IMR-90 (cell line): ENCODE results near the gene HES7. TPM values are rescaled to one million over a fixed set of nuclear protein-coding genes. Genes with fewer than 3 reads are reported as not detected.

Source experiments
- ATAC-seq: fragments of 200-7000 bp; cut with Tn5 transposase; 2 replicates; pipeline ENCODE4 v1.9.1; 2020; ENCODE audit warnings: low read depth, mild to moderate bottlenecking, moderate library complexity
- BruUV-seq: library from RNA; stranded (reverse); fragments of 400-500 nt; replicated peaks from 2 replicates; lab custom pipeline; 2021; lab: Mats Ljungman, UMichigan
- CTCF ChIA-PET: fragments of 300-600 bp; formaldehyde crosslinking; extraction: SDS; loops from one replicate; lab custom pipeline; 2021; ENCODE audit warnings: antibody characterized with exemption; lab: Yijun Ruan, JAX
- POLR2A ChIA-PET: fragments of 300-600 bp; sonication (Branson Sonifier 250); formaldehyde crosslinking; loops from one replicate; lab custom pipeline; 2022; ENCODE audit warnings: antibody characterized with exemption; ENCODE audit not compliant: unreplicated experiment; lab: Charles Lee
- DNase-seq: peaks from one replicate; pipeline ENCODE4 v3.0.0; 2013
- H2AFZ ChIP-seq: replicated peaks from 2 replicates; pipeline ENCODE3; 2013; ENCODE audit warnings: low read length, mild to moderate bottlenecking; ENCODE audit not compliant: poor library complexity
- H2AK5ac ChIP-seq: 2 replicates; pipeline ENCODE4 v1.6.1; 2013; ENCODE audit warnings: low read depth, low read length, inconsistent platforms
- H2AK9ac ChIP-seq: replicated peaks from 2 replicates; pipeline ENCODE3; 2013; ENCODE audit warnings: mild to moderate bottlenecking, low read depth, low read length, moderate library complexity; ENCODE audit not compliant: poor library complexity
- H2BK120ac ChIP-seq: 2 replicates; pipeline ENCODE4 v1.6.1; 2013; ENCODE audit warnings: low read depth, low read length, inconsistent platforms
- H2BK15ac ChIP-seq: 3 replicates; pipeline ENCODE4 v1.6.1; 2013; ENCODE audit warnings: low read depth, low read length, inconsistent platforms
- H2BK20ac ChIP-seq: 2 replicates; pipeline ENCODE4 v1.6.1; 2013; ENCODE audit warnings: low read depth, mild to moderate bottlenecking, inconsistent platforms, low read length, moderate library complexity
- H2BK5ac ChIP-seq: 2 replicates; pipeline ENCODE4 v1.6.1; 2013; ENCODE audit warnings: mild to moderate bottlenecking, low read depth, low read length, inconsistent platforms; ENCODE audit not compliant: poor library complexity, severe bottlenecking
- H3K14ac ChIP-seq: replicated peaks from 2 replicates; pipeline ENCODE4 v1.6.1; 2013; ENCODE audit warnings: low read depth, low read length, inconsistent platforms
- H3K18ac ChIP-seq: 2 replicates; pipeline ENCODE4 v1.6.1; 2013; ENCODE audit warnings: low read depth, low read length, control low read depth
- H3K23ac ChIP-seq: 2 replicates; pipeline ENCODE4 v1.6.1; 2013; ENCODE audit warnings: low read depth, low read length, inconsistent platforms
- H3K27ac ChIP-seq: 2 replicates; pipeline ENCODE4 v1.5.1; 2013; ENCODE audit warnings: mild to moderate bottlenecking, control low read depth, low read length; ENCODE audit not compliant: insufficient read depth
- H3K27me3 ChIP-seq: 2 replicates; pipeline ENCODE4 v1.6.1; 2013; ENCODE audit warnings: low read length; ENCODE audit not compliant: control insufficient read depth, insufficient read depth
- H3K36me3 ChIP-seq: 2 replicates; pipeline ENCODE4 v1.6.1; 2013; ENCODE audit warnings: low read length, mixed read lengths; ENCODE audit not compliant: control insufficient read depth, insufficient read depth
- H3K4ac ChIP-seq: 2 replicates; pipeline ENCODE4 v1.6.1; 2013; ENCODE audit warnings: low read depth, low read length, inconsistent platforms
- H3K4me1 ChIP-seq: 2 replicates; pipeline ENCODE4 v1.6.1; 2013; ENCODE audit warnings: low read length, mixed read lengths; ENCODE audit not compliant: control insufficient read depth, insufficient read depth
- H3K4me2 ChIP-seq: 2 replicates; pipeline ENCODE4 v1.6.1; 2013; ENCODE audit warnings: low read depth, mild to moderate bottlenecking, control low read depth, low read length, moderate library complexity
- H3K4me3 ChIP-seq: 2 replicates; pipeline ENCODE4 v1.5.1; 2013; ENCODE audit warnings: low read depth, mild to moderate bottlenecking, control low read depth, low read length, moderate library complexity; ENCODE audit not compliant: insufficient read depth
- H3K56ac ChIP-seq: 2 replicates; pipeline ENCODE4 v1.6.1; 2013; ENCODE audit warnings: low read length, inconsistent platforms; ENCODE audit not compliant: insufficient read depth; ENCODE audit errors: extremely low read depth
- H3K79me1 ChIP-seq, 2 experiments: 2 replicates each; pipeline ENCODE4 v1.6.1; 2013; ENCODE audit warnings: low read length in 2 of 2, inconsistent platforms in 1 of 2, low read depth in 1 of 2
- H3K9ac ChIP-seq: 2 replicates; pipeline ENCODE4 v1.6.1; 2013; ENCODE audit warnings: low read depth, low read length, control low read depth
- H3K9me1 ChIP-seq: 2 replicates; pipeline ENCODE4 v1.6.1; 2013; ENCODE audit warnings: low read length, inconsistent platforms; ENCODE audit not compliant: insufficient read depth
- H3K9me3 ChIP-seq: 2 replicates; pipeline ENCODE4 v1.6.1; 2013; ENCODE audit warnings: low read length; ENCODE audit not compliant: control insufficient read depth, insufficient read depth
- H4K20me1 ChIP-seq: 2 replicates; pipeline ENCODE4 v1.6.1; 2013; ENCODE audit warnings: low read length, inconsistent platforms; ENCODE audit not compliant: insufficient read depth
- H4K5ac ChIP-seq: 2 replicates; pipeline ENCODE4 v1.6.1; 2013; ENCODE audit warnings: mild to moderate bottlenecking, low read depth, low read length, control low read depth
- H4K8ac ChIP-seq, 2 experiments: 2 replicates each; pipeline ENCODE4 v1.6.1; 2013; ENCODE audit warnings: low read depth in 2 of 2, low read length in 2 of 2, control low read depth in 1 of 2, inconsistent platforms in 1 of 2
- H4K91ac ChIP-seq: 2 replicates; pipeline ENCODE4 v1.6.1; 2013; ENCODE audit warnings: low read depth, low read length, inconsistent platforms; ENCODE audit not compliant: insufficient read depth
- FOS ChIP-seq: fragments of 150-350 bp; IDR thresholded peaks from 2 replicates; pipeline ENCODE4 v1.6.1; 2016; ENCODE audit warnings: low read depth, low read length
- WGBS, 2 experiments: methylation state at CpG; one replicate each; pipeline versions ENCODE4 v1.1.5 to v1.1.7; 2013; ENCODE audit warnings: missing lambda C conversion rate in 2 of 2; ENCODE audit not compliant: insufficient read length in 1 of 2; ENCODE audit errors: extremely low coverage in 2 of 2; 5-methylcytosine and 5-hydroxymethylcytosine counted together
- dilution Hi-C: fragments of 300-500 bp; cut with HindIII; formaldehyde crosslinking; loops from one replicate; pipeline ENCODE4 v1.14.3; 2018; ENCODE audit warnings: low sequenced_read_pairs; ENCODE audit not compliant: unreplicated experiment
- in situ Hi-C: fragments of 300-500 bp; cut with MboI; formaldehyde crosslinking; loops from 3 replicates; pipeline ENCODE4 v1.14.3; 2019; ENCODE audit warnings: low sequenced_read_pairs, inconsistent platforms, mixed read lengths
- intact Hi-C: fragments of 100-400 bp; cut with micrococcal nuclease; formaldehyde crosslinking; loops from 2 replicates; pipeline ENCODE4 v1.10.0; 2022
- polyA plus RNA-seq, 3 experiments: library from polyadenylated mRNA; depleted of rRNA; stranded (reverse); fragments of >200 nt; gene quantifications; 2 replicates each; pipeline ENCODE4 v1.2.3, GENCODE V29; 2012; ENCODE audit warnings: low replicate concordance in 1 of 3
- total RNA-seq: library from RNA; depleted of rRNA; stranded (reverse); fragments of >200 nt; gene quantifications from 2 replicates; pipeline ENCODE4 v1.2.3, GENCODE V29; 2012

The HES7 gene
- total and polyA plus RNA-seq, 2 of the 4 experiments (the other 2 are of a cell fraction), result 0.43 TPM; not detected in 1

GRCh38 chr17:8124350-8125153 lies 646 bp upstream of the HES7 start:
- peaks cover 15% of the 10 kb centered on the region for H4K20me1 ChIP-seq
- peak overlapping the region; percentile 88 for H2AFZ ChIP-seq
- 0% methylated on average over 9 of the region's 24 CpGs; no CpG with 5 or more reads in 1 of the 2 experiments for WGBS, 2 experiments
- H2BK5ac ChIP-seq, result no peak overlapping the region
- H4K91ac ChIP-seq, result no peak overlapping the region; the same call in 1 of the 2 replicates
- H2BK120ac ChIP-seq, result no peak overlapping the region
- peak overlapping the region; percentile 51 for H3K14ac ChIP-seq
- H3K4me2 ChIP-seq, result peak overlapping the region; percentile 86
- CTCF ChIA-PET, result interaction anchor here (0.6 to 1.2 kb wide), 2 partner anchors 15 to 97 kb away, joined by 3 read pairs; no protein-coding TSS in a partner anchor
- peak overlapping the region; percentile 10; the same call in 1 of the 2 replicates for H3K9ac ChIP-seq
- ATAC-seq (no peak), DNase-seq (peak; percentile 36)
- POLR2A ChIA-PET, result no interaction called here
- H3K4ac ChIP-seq, result no peak overlapping the region
- dilution Hi-C loops (loop anchor here (25.0 kb wide), 1 partner anchor 113 kb away; the partner anchor contains the start of genes CTC1 and PFAS), in situ Hi-C loops (loop anchor here (5.0 kb wide), 1 partner anchor 98 kb away; no protein-coding TSS in a partner anchor), intact Hi-C loops (loop anchor here (1.0 to 2.0 kb wide), 4 partner anchors 14 to 98 kb away; no protein-coding TSS in a partner anchor)
- no peaks in the 10 kb centered on the region for H3K36me3 ChIP-seq
- BruUV-seq, result no TSS peak
- peak overlapping the region; percentile 68 for H2AK9ac ChIP-seq
- H3K4me3 ChIP-seq, result peak overlapping the region; percentile 73
- no peak overlapping the region for H4K5ac ChIP-seq
- 0 out of 3 replicates have a peak overlapping the region, but pooled peaks have one; percentile 7 for H2BK15ac ChIP-seq
- no peak overlapping the region for H3K27ac ChIP-seq
- no peak overlapping the region; a peak in 2 of 4 replicates for H4K8ac ChIP-seq
- no peak overlapping the region for H3K56ac ChIP-seq
- H3K23ac ChIP-seq, result peak overlapping the region; percentile 70
- no peaks in the 10 kb centered on the region; a peak in 1 of 4 replicates for H3K79me1 ChIP-seq
- TF ChIP-seq FOS, result no peak
- no peaks in the 10 kb centered on the region for H3K27me3 ChIP-seq
- H3K9me1 ChIP-seq, result peaks cover 7% of the 10 kb centered on the region; the same call in 1 of the 2 replicates
- peaks cover 8% of the 10 kb centered on the region for H3K4me1 ChIP-seq
- H3K9me3 ChIP-seq, result no peaks in the 10 kb centered on the region
- H2BK20ac ChIP-seq, result no peak overlapping the region
- H3K18ac ChIP-seq, result no peak overlapping the region
- H2AK5ac ChIP-seq, result peak overlapping the region; percentile 30
